ENCODE results near the gene LGALS1.

Gene LGALS1

GRCh38 chr22:37674951-37675929 is at the start of gene LGALS1:
Gene LGALS1, plus strand, starts transcription at chr22:37675636. Its CDS starts 67 bp downstream, at chr22:37675703.
- peak; percentile 38 for DNase-seq

- DNase-seq = no peak
Measured at GRCh38 chr22:37625737-37626136, 49.7 kb upstream of the LGALS1 start.

GRCh38 chr22:37626144-37626543 is 49.3 kb upstream of the LGALS1 start:
- DNase-seq = no peak

- no peak for DNase-seq
Measured at GRCh38 chr22:37626556-37627075, 48.8 kb upstream of the LGALS1 start.

GRCh38 chr22:37627121-37627520 is 48.3 kb upstream of the LGALS1 start:
- DNase-seq = no peak

GRCh38 chr22:37627545-37627944 is 47.9 kb upstream of the LGALS1 start:
- no peak for DNase-seq

- no peak for DNase-seq
Measured at GRCh38 chr22:37628830-37629229, 46.6 kb upstream of the LGALS1 start.

- DNase-seq = no peak
Measured at GRCh38 chr22:37629928-37630327, 45.5 kb upstream of the LGALS1 start.

- no peak for DNase-seq
Measured at GRCh38 chr22:37630839-37631435, 44.5 kb upstream of the LGALS1 start.

- no peak for DNase-seq
Measured at GRCh38 chr22:37631448-37632173, 43.8 kb upstream of the LGALS1 start.

GRCh38 chr22:37632174-37633088 is 43.0 kb upstream of the LGALS1 start:
- DNase-seq = no peak

- DNase-seq = no peak
Measured at GRCh38 chr22:37633089-37633624, 42.3 kb upstream of the LGALS1 start.

GRCh38 chr22:37633625-37634416 is 41.6 kb upstream of the LGALS1 start:
- DNase-seq = peak; percentile 82

- DNase-seq = no peak
Measured at GRCh38 chr22:37634417-37634924, 41.0 kb upstream of the LGALS1 start.

GRCh38 chr22:37635157-37635556 is 40.3 kb upstream of the LGALS1 start:
- DNase-seq = no peak

- no peak for DNase-seq
Measured at GRCh38 chr22:37636186-37636948, 39.1 kb upstream of the LGALS1 start.

GRCh38 chr22:37636949-37637273 is 38.5 kb upstream of the LGALS1 start:
- DNase-seq = no peak

- no peak for DNase-seq
Measured at GRCh38 chr22:37638391-37639069, 36.9 kb upstream of the LGALS1 start.

- DNase-seq = no peak
Measured at GRCh38 chr22:37639070-37639760, 36.2 kb upstream of the LGALS1 start, which contains the start of gene SH3BP1. Gene SH3BP1, plus strand, starts transcription at chr22:37639669. Its CDS starts 119 bp downstream, at chr22:37639788.
